Measurements from ENCODE around the gene OR1A2. TPM values are rescaled to one million over a fixed set of nuclear protein-coding genes. Genes with fewer than 3 reads are reported as not detected.

The OR1A2 gene
- polyA plus RNA-seq (2011; rRNA removed) (not detected in 2 replicates), polyA minus RNA-seq (2011; rRNA and poly(A)+ RNA removed) (not detected in 2 replicates)

DNA sequence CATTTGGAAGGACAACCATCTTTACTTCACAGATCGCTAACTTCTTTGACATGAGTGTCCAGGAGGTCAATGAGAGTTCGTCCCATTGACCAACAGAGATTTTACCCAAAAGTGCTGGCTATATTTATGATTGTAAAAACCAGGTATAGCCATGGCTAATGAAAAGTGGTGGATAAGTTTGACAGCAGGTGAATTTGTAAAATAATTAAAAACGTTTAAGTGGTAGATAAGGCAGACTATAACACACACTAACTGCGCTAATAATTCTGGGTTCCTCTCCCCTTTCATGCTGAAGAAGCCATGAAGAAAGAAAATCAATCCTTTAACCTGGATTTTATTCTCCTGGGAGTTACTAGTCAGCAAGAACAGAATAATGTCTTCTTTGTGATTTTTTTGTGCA lies at the start of gene OR1A2:
Gene OR1A2, plus strand, starts transcription at position 301 of the 400 bp plus-strand sequence. Its CDS starts 0 bp downstream, at position 301.
- ChIA-PET POLR2A (no interaction called here), CTCF (no interaction called here)
- H3K27me3 ChIP-seq (ENCODE audit: control insufficient read depth, insufficient read depth, low read length) = no peaks in the 10 kb centered on the region
- H3K9me3 ChIP-seq (ENCODE audit: control insufficient read depth, insufficient read depth, low read length) = peaks cover 7% of the 10 kb centered on the region
- no peak within 1 kb of the TSS for H3K4me3 ChIP-seq (ENCODE audit: low read depth, low read length)
- H3K27ac ChIP-seq (ENCODE audit: low read depth, low read length) = no peak within 1 kb of the TSS
- no peak for DNase-seq (ENCODE audit: low read depth, low spot score)
- no peak for TF ChIP-seq CTCF (IDR thresholded peaks at IDR 0.05; ENCODE audit: low read depth, low read length)

GRCh38 chr17:3157218-3157617 lies 40.1 kb upstream of the OR1A2 start:
- H3K4me3 ChIP-seq (ENCODE audit: low read depth, low read length) = no peak overlapping the region
- no peak overlapping the region for H3K27ac ChIP-seq (ENCODE audit: low read depth, low read length)
- H3K27me3 ChIP-seq (ENCODE audit: control insufficient read depth, insufficient read depth, low read length) = no peaks in the 10 kb centered on the region
- ChIA-PET CTCF (no interaction called here), POLR2A (no interaction called here)
- DNase-seq (ENCODE audit: low read depth, low spot score) = no peak
- TF ChIP-seq CTCF (IDR thresholded peaks at IDR 0.05; ENCODE audit: low read depth, low read length) = no peak
- H3K9me3 ChIP-seq (ENCODE audit: control insufficient read depth, insufficient read depth, low read length) = no peaks in the 10 kb centered on the region; the same call in none of the 2 replicates

DNA sequence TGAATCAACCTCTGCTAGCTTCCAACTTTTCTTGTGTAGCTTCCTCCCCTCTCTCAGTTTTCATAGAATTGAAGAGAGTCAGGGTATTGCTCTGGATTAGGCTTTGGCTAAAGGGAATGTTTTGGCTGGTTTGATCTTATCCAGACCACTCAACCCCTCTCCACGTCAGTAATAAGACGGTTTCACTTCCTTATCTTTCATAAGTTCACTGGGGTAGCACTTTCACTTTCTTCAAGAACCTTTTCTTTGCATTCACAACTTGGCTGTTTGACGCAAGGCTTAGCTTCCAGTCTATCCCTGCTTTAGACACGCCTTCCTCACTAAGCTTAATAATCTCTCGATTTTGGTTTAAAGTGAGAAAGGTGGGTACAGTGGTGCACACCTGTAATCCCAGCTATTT lies 29.7 kb upstream of the OR1A2 start:
- no peak overlapping the region for H3K4me3 ChIP-seq (ENCODE audit: low read depth, low read length)

GRCh38 chr17:3189961-3190360 lies 7.4 kb upstream of the OR1A2 start:
- Histone ChIP-seq H3K27ac (ENCODE audit: low read depth, low read length) (no peak overlapping the region), H3K4me3 (ENCODE audit: low read depth, low read length) (no peak overlapping the region), H3K27me3 (ENCODE audit: control insufficient read depth, insufficient read depth, low read length) (no peaks in the 10 kb centered on the region), H3K9me3 (ENCODE audit: control insufficient read depth, insufficient read depth, low read length) (no peaks in the 10 kb centered on the region)
- CTCF ChIA-PET = no interaction called here
- TF ChIP-seq CTCF (IDR thresholded peaks at IDR 0.05; ENCODE audit: low read depth, low read length) = no peak
- no peak for DNase-seq (ENCODE audit: low read depth, low spot score)
- POLR2A ChIA-PET = no interaction called here

More for the DNA sequence above, 29.7 kb upstream of the OR1A2 start:
- CTCF ChIA-PET = no interaction called here
- TF ChIP-seq CTCF (IDR thresholded peaks at IDR 0.05; ENCODE audit: low read depth, low read length) = no peak
- no peak overlapping the region for H3K27ac ChIP-seq (ENCODE audit: low read depth, low read length)
- DNase-seq (ENCODE audit: low read depth, low spot score) = no peak
- POLR2A ChIA-PET = no interaction called here
- H3K27me3 ChIP-seq (ENCODE audit: control insufficient read depth, insufficient read depth, low read length) = no peaks in the 10 kb centered on the region
- peaks cover 18% of the 10 kb centered on the region; the same call in 1 of the 2 replicates for H3K9me3 ChIP-seq (ENCODE audit: control insufficient read depth, insufficient read depth, low read length)

- Histone ChIP-seq H3K4me3 (ENCODE audit: low read depth, low read length) (no peak within 1 kb of the TSS), H3K9me3 (ENCODE audit: control insufficient read depth, insufficient read depth, low read length) (peaks cover 6% of the 10 kb centered on the region; the same call in 1 of the 2 replicates), H3K27ac (ENCODE audit: low read depth, low read length) (no peak within 1 kb of the TSS), H3K27me3 (ENCODE audit: control insufficient read depth, insufficient read depth, low read length) (no peaks in the 10 kb centered on the region)
- DNase-seq (ENCODE audit: low read depth, low spot score) = no peak
- ChIA-PET CTCF (no interaction called here), POLR2A (no interaction called here)
- no peak for TF ChIP-seq CTCF (IDR thresholded peaks at IDR 0.05; ENCODE audit: low read depth, low read length)
Measured at GRCh38 chr17:3207367-3207766, 10.0 kb downstream of the OR1A2 start, which contains the start of gene OR1A1. TSS of gene OR1A1 (plus strand) at chr17:3207667. CDS start at chr17:3215621, 7,954 bp downstream.
